H1 (cell line): ENCODE data around the gene KPNA6. TPM values are rescaled to one million over a fixed set of nuclear protein-coding genes. Genes with fewer than 3 reads are reported as not detected.

Source experiments
- KDM5A ChIP-seq: fragments of 200-600 bp; IDR thresholded peaks from 2 replicates; pipeline ENCODE4 v1.7.1; 2012; ENCODE audit warnings: mild to moderate bottlenecking, low read length, inconsistent platforms, mixed read lengths
- POLR2AphosphoS5 ChIP-seq: IDR thresholded peaks from 2 replicates; pipeline ENCODE4 v1.6.1; 2011; ENCODE audit warnings: low read depth, low read length
- SRF ChIP-seq: IDR thresholded peaks from 2 replicates; pipeline ENCODE4 v1.6.1; 2011; ENCODE audit warnings: mild to moderate bottlenecking, low read depth, low read length, moderate library complexity
- TCF12 ChIP-seq: IDR thresholded peaks from 2 replicates; pipeline ENCODE4 v1.6.1; 2011; ENCODE audit warnings: low read depth, mild to moderate bottlenecking, low read length
- polyA plus RNA-seq, 7 experiments: library from polyadenylated mRNA; depleted of rRNA in 3 of 7; stranded (reverse) in 5 of 7; unstranded in 2 of 7; fragments of >200 nt in 5 of 7; fragments of 200-250 nt in 2 of 7; gene quantifications; 1 replicate in 5 of 7; 2 replicates in 1 of 7; 4 replicates in 1 of 7; pipeline versions ENCODE4 v1.2.1 to v1.2.3, GENCODE V29; 2011 to 2013; ENCODE audit warnings: missing spikeins in 2 of 7, mixed read lengths in 2 of 7
- total RNA-seq: library from RNA; stranded (reverse); fragmentation: NEBNext Ultra II Directional; extraction: Animal tissue kit (Norgen Biotek cat#: 25700); gene quantifications from 2 replicates; pipeline ENCODE4 v1.2.1, GENCODE V29; 2021
- TF ChIP-seq, protein P1 (sequence below): fragments of 300-600 bp; sonication (generic); IDR thresholded peaks from 2 replicates; pipeline ENCODE4 v1.7.1; 2012; ENCODE audit warnings: low read length, moderate library complexity, mild to moderate bottlenecking, inconsistent platforms; ENCODE audit not compliant: insufficient replicate concordance

KPNA6 gene
- total and polyA plus RNA-seq, 2 of the 8 experiments (the other 6 are each of a cell fraction or from before 2014, with no cell fraction given) = 24.2 to 120 TPM

DNA sequence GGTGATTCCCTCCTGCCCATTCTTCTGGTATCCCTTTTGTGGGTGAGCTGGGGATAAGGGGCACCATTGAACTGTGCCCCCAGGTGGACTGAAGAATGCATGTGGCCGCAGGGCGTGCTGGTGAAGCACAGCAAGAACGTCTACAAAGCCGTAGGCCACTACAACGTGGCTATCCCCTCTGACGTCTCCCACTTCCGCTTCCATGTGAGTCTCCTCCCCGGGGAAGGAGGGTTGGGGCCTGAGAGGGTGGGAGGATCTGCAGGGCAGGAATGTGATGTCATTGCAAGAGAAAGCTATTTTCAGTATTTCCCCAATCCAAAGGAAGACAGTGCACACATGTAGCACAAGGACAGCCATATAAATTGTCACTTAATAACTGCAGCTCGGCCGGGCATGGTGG, 7.5 kb upstream of the KPNA6 start (continued):
- TF ChIP-seq, protein P1, sequence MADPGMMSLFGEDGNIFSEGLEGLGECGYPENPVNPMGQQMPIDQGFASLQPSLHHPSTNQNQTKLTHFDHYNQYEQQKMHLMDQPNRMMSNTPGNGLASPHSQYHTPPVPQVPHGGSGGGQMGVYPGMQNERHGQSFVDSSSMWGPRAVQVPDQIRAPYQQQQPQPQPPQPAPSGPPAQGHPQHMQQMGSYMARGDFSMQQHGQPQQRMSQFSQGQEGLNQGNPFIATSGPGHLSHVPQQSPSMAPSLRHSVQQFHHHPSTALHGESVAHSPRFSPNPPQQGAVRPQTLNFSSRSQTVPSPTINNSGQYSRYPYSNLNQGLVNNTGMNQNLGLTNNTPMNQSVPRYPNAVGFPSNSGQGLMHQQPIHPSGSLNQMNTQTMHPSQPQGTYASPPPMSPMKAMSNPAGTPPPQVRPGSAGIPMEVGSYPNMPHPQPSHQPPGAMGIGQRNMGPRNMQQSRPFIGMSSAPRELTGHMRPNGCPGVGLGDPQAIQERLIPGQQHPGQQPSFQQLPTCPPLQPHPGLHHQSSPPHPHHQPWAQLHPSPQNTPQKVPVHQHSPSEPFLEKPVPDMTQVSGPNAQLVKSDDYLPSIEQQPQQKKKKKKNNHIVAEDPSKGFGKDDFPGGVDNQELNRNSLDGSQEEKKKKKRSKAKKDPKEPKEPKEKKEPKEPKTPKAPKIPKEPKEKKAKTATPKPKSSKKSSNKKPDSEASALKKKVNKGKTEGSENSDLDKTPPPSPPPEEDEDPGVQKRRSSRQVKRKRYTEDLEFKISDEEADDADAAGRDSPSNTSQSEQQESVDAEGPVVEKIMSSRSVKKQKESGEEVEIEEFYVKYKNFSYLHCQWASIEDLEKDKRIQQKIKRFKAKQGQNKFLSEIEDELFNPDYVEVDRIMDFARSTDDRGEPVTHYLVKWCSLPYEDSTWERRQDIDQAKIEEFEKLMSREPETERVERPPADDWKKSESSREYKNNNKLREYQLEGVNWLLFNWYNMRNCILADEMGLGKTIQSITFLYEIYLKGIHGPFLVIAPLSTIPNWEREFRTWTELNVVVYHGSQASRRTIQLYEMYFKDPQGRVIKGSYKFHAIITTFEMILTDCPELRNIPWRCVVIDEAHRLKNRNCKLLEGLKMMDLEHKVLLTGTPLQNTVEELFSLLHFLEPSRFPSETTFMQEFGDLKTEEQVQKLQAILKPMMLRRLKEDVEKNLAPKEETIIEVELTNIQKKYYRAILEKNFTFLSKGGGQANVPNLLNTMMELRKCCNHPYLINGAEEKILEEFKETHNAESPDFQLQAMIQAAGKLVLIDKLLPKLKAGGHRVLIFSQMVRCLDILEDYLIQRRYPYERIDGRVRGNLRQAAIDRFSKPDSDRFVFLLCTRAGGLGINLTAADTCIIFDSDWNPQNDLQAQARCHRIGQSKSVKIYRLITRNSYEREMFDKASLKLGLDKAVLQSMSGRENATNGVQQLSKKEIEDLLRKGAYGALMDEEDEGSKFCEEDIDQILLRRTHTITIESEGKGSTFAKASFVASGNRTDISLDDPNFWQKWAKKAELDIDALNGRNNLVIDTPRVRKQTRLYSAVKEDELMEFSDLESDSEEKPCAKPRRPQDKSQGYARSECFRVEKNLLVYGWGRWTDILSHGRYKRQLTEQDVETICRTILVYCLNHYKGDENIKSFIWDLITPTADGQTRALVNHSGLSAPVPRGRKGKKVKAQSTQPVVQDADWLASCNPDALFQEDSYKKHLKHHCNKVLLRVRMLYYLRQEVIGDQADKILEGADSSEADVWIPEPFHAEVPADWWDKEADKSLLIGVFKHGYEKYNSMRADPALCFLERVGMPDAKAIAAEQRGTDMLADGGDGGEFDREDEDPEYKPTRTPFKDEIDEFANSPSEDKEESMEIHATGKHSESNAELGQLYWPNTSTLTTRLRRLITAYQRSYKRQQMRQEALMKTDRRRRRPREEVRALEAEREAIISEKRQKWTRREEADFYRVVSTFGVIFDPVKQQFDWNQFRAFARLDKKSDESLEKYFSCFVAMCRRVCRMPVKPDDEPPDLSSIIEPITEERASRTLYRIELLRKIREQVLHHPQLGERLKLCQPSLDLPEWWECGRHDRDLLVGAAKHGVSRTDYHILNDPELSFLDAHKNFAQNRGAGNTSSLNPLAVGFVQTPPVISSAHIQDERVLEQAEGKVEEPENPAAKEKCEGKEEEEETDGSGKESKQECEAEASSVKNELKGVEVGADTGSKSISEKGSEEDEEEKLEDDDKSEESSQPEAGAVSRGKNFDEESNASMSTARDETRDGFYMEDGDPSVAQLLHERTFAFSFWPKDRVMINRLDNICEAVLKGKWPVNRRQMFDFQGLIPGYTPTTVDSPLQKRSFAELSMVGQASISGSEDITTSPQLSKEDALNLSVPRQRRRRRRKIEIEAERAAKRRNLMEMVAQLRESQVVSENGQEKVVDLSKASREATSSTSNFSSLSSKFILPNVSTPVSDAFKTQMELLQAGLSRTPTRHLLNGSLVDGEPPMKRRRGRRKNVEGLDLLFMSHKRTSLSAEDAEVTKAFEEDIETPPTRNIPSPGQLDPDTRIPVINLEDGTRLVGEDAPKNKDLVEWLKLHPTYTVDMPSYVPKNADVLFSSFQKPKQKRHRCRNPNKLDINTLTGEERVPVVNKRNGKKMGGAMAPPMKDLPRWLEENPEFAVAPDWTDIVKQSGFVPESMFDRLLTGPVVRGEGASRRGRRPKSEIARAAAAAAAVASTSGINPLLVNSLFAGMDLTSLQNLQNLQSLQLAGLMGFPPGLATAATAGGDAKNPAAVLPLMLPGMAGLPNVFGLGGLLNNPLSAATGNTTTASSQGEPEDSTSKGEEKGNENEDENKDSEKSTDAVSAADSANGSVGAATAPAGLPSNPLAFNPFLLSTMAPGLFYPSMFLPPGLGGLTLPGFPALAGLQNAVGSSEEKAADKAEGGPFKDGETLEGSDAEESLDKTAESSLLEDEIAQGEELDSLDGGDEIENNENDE = no peak
- TF ChIP-seq TCF12 (no peak), POLR2AphosphoS5 (no peak), KDM5A (no peak), SRF (no peak)
